Measurements from ENCODE around the gene ZNF511. TPM values are rescaled to one million over a fixed set of nuclear protein-coding genes. Genes with fewer than 3 reads are reported as not detected.

ZNF511 gene
- total RNA-seq, 2 donors from 2014 or later = 52.8 to 74.2 TPM

DNA sequence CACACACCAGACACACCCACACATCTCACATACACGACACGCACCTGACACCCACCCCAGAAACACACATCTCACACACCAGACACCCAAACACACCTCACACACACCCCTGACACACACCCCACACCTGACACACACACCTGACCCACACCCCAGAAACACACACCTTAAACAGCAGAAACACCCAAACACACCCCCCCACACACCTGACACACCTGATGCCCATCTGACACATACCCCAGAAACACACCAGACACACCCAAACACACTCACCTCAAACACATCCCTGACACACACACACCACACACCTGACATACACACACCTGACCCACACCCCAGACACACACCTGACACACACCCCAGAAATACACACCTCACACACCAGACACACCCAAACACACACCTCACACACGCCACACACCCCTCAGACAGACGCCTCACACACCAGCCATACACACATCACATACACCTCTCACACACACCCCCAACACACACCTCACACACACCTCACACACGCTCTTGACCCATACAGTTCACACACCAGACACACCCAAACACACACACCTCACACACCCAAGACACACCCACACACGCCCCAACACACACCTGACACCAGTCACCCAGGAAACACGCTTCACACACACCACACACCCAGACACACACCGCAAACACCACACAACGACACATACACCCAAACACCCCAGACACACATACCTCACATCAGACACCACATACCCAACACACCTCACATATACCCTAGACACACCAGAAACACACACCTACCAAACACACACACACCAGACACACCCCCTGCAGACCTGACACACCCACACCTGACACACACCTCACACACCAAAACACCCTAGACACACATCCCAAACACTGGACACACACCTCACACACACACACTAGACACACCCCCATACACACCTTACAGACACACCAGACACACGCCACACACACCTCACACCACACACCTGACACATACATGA lies 29.7 kb downstream of the ZNF511 start:
- Mint-ChIP-seq H3K9me3 (no peaks in the 10 kb centered on the region), H3K36me3 (ENCODE audit: low read depth) (no peaks in the 10 kb centered on the region), H3K4me3 (no peak overlapping the region), H3K27me3 (peaks cover 3% of the 10 kb centered on the region), H3K4me1 (no peaks in the 10 kb centered on the region), H3K27ac (no peak overlapping the region)
- no peak for ATAC-seq (replicated peaks)

DNA sequence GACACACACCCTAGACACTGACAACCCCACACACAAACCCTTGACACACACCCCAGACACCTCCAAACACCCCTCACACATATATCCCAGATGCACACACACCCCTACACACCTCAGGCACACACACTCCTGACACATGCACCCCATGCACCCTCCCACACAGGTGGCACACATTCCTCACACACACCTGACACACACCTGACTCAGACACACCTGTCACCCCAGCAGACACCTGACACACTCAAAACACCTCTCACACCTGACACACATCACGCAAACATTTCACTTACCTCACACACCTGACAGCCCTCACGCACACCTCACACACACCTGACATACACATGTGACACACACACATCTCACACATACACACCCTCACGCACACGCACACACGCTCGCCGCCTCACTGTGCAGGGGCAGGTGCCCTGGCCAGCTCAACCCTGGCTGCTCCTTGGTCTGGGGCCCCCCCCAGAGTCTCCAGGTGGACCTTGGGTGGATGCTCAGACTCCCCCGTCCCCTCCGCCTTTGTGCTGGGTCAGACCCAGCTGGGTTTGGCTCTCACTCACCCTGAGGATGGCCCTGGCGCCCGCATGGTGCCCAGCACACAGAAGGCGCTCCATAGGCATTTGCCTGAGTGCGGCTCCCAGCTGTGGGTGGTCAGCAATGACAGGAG lies 31.1 kb downstream of the ZNF511 start:
- no peak overlapping the region for H3K27ac Mint-ChIP-seq
- peaks cover 8% of the 10 kb centered on the region for H3K27me3 Mint-ChIP-seq
- no peak overlapping the region for H3K4me3 Mint-ChIP-seq
- H3K9me3 Mint-ChIP-seq = no peaks in the 10 kb centered on the region
- ATAC-seq (replicated peaks) = no peak
- no peaks in the 10 kb centered on the region for H3K36me3 Mint-ChIP-seq (ENCODE audit: low read depth)
- H3K4me1 Mint-ChIP-seq = no peaks in the 10 kb centered on the region

DNA sequence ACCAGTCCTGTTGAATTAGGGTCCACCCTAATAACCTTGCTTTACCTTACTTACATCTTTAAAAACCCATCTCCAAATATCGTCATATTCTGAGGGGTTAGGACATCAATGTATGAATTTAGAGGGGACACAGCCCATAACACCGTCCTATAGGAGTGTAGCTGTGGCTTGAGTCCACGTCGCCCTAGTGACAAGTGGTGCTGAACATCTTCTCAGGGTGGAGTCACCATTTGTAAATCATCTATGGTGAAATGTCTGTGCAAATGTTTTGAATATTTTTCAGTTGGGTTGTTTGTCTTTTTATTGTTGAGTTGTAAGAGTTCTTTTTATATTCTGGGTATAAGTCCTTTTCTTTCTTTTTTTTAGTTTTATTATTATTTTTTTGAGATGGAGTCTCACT lies 33.3 kb downstream of the ZNF511 start:
- Mint-ChIP-seq H3K27ac (no peak overlapping the region), H3K9me3 (no peaks in the 10 kb centered on the region), H3K4me3 (no peak overlapping the region), H3K36me3 (ENCODE audit: low read depth) (no peaks in the 10 kb centered on the region), H3K4me1 (no peaks in the 10 kb centered on the region), H3K27me3 (peaks cover 17% of the 10 kb centered on the region)
- ATAC-seq (replicated peaks) = no peak

DNA sequence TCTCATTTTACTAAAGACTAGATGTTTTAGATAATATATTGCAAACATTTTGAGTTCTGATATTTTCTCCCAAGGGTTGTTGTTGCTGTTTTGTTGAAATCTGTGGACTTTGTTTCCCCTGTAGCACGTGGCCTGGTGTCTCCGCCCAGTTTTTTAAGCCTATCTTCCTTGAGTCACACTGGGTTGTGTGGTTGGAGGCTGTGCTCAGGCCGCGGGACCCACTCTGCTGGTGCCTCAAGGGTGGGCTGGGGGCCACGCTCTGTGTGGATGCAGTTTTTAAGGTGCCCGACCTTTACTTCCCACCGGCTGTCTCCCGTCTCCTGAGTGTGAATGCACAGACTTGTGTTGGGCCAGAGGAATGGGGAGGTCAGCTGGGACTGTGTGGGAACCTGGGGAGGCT lies 34.2 kb downstream of the ZNF511 start:
- no peaks in the 10 kb centered on the region for H3K4me1 Mint-ChIP-seq
- H3K27ac Mint-ChIP-seq = no peak overlapping the region
- ATAC-seq (replicated peaks) = no peak
- H3K4me3 Mint-ChIP-seq = no peak overlapping the region
- H3K27me3 Mint-ChIP-seq = peaks cover 17% of the 10 kb centered on the region
- H3K9me3 Mint-ChIP-seq = no peaks in the 10 kb centered on the region
- H3K36me3 Mint-ChIP-seq (ENCODE audit: low read depth) = no peaks in the 10 kb centered on the region

DNA sequence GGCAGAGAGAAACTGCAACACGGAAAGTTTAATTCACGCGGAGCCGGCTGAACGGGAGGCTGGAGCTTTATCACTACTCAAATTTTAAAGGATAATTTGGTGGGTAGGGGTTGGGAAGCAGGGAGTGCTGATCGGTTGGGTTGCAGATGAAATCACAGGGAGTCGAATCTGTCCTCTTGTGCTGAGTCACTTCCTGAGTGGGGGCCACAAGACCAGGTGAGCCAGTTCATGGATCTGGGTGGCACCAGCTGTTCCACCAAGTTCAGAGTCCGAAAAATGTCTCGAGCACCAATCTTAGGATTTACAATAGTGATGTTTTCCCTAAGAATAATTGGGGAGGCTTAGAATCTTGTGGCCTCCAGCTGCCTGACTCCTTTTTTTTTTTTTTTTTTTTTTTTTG lies 34.8 kb downstream of the ZNF511 start:
- Mint-ChIP-seq H3K4me3 (no peak overlapping the region), H3K27ac (no peak overlapping the region), H3K36me3 (ENCODE audit: low read depth) (no peaks in the 10 kb centered on the region), H3K9me3 (no peaks in the 10 kb centered on the region), H3K4me1 (no peaks in the 10 kb centered on the region), H3K27me3 (peaks cover 17% of the 10 kb centered on the region)
- ATAC-seq (replicated peaks) = no peak

DNA sequence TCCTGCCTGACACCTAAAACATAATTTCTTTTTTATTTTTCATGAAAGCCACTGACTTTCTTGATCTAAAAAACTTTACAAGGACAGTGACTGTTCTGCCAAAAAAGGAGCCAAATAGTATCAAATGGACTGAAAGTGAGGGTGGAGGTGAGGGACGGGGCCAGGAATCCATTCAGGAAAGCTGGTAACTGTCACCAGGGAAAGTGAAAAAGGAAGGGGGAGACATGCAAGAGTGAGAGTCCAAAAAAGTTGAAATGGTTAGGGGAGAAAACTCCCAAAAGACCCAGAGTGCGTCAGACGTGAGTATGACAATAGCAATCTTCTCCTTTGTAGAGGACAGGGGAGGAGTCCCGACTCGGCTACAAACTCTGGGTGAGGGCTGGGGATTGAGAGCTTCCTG lies 35.5 kb downstream of the ZNF511 start:
- Mint-ChIP-seq H3K9me3 (no peaks in the 10 kb centered on the region), H3K27ac (no peak overlapping the region), H3K4me3 (no peak overlapping the region), H3K4me1 (peaks cover 4% of the 10 kb centered on the region), H3K27me3 (peaks cover 22% of the 10 kb centered on the region), H3K36me3 (ENCODE audit: low read depth) (no peaks in the 10 kb centered on the region)
- no peak for ATAC-seq (replicated peaks)

DNA sequence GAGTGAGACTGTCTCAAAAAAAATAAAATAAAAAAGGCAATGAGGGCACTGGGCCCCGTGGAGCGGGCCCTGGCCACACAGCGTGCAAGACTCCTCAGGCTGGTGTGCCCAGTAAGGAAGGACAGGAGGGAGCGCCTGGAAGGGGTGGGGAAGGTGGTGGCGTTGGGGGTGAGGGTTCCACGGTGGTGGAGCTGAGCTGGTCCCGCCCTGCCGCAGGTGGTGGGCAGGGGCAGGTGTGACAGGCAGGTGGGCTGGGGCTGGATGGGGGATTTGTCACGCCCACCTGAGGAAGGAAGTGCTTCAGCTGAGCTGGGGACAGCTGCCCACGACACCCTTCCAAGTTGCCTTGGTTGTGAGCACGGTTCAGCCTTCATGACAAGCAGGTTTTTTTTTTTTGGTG lies 37.7 kb downstream of the ZNF511 start:
- peaks cover 6% of the 10 kb centered on the region for H3K4me1 Mint-ChIP-seq
- H3K4me3 Mint-ChIP-seq = no peak overlapping the region
- no peaks in the 10 kb centered on the region for H3K36me3 Mint-ChIP-seq (ENCODE audit: low read depth)

DNA sequence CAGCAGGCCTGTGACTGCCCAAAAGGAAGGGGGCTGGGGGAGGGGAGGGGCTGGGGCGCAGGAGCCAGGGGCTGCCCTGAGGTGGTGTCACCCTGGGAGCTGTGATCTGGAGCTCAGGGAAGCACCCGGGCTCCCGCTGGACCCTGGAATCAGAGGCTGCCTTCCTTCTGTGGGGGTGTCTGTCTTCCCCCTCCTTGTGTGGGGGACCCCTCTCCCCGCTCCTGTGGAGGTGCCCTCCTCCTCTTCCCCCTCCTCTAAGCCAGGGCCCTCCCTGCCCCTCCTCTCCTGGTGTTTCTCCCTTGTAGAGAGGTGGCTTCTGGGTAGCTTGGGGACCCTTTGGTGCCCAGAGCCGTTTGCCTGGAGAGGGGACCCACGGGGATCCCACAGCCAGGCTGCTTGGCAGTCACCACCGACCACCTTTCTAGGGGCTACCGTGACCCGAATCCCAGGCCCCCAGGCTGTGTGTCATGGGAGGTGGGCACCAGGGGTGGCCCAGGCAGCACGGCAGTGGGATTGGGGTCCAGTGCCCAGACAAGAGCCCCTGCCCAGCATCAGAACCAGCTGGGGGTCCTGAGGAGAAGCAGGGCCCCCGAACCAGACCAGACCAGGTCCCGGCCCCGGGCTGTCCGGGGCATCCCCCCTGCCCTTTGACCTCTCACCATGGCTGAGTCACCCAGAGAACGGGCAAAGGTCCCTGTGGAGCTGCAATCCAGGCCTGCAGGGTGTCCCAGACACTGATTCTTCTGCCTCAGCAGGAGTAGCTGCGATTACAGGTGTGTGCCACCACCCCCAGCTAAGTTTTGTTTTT lies 39.2 kb downstream of the ZNF511 start:
- no peak overlapping the region for H3K27ac Mint-ChIP-seq
- no peak overlapping the region for H3K4me3 Mint-ChIP-seq
- no peaks in the 10 kb centered on the region for H3K36me3 Mint-ChIP-seq (ENCODE audit: low read depth)
- ATAC-seq (replicated peaks) = no peak
- no peaks in the 10 kb centered on the region for H3K9me3 Mint-ChIP-seq
- H3K4me1 Mint-ChIP-seq = peaks cover 6% of the 10 kb centered on the region
- H3K27me3 Mint-ChIP-seq = peaks cover 20% of the 10 kb centered on the region

More for the DNA sequence above, 37.7 kb downstream of the ZNF511 start:
- H3K27ac Mint-ChIP-seq = no peak overlapping the region
- peaks cover 23% of the 10 kb centered on the region for H3K27me3 Mint-ChIP-seq
- no peak for ATAC-seq (replicated peaks)
- H3K9me3 Mint-ChIP-seq = no peaks in the 10 kb centered on the region

DNA sequence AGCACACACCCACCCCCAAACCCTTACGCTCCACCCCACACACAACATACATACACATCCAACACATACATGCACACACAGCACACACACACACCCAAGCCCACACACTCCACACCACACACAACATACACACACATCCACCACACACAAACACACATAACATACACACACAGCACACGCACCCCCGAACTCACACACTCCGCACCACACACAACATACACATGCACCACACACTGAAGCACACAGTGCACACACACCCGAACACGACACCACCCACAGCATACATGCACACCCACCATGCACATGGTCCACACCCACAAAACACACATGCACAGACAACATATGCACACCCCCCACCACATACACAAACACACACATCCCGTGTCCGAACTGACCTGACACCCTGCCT lies 40.5 kb downstream of the ZNF511 start:
- peaks cover 19% of the 10 kb centered on the region for H3K27me3 Mint-ChIP-seq
- ATAC-seq (replicated peaks) = no peak
- no peaks in the 10 kb centered on the region for H3K36me3 Mint-ChIP-seq (ENCODE audit: low read depth)
- peaks cover 6% of the 10 kb centered on the region for H3K4me1 Mint-ChIP-seq
- H3K27ac Mint-ChIP-seq = no peak overlapping the region
- no peaks in the 10 kb centered on the region for H3K9me3 Mint-ChIP-seq
- no peak overlapping the region for H3K4me3 Mint-ChIP-seq

DNA sequence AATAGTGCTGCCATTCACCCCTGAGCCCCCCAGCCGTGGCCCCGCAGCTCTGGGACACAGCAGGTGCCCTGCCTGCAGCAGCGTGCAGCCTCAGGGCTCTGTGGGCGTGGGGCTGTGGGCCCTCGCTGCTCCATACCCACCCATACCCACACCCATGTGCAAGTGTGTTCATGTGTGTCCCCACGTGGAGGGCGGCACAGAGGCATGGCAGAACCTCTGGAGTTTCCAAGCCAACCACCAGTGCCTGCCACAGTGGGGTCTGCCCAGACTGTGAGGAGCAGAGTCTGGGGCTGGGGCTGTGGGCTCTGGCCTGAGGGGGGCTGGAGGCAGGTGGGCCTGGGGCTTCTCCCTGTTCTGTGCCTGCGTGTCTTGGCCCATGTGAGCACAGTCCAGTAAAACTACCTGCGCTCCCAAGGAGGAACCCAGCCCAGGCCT lies 40.9 kb downstream of the ZNF511 start:
- no peaks in the 10 kb centered on the region for H3K36me3 Mint-ChIP-seq (ENCODE audit: low read depth)
- no peak overlapping the region for H3K4me3 Mint-ChIP-seq
- ATAC-seq (replicated peaks) = no peak
- H3K27ac Mint-ChIP-seq = no peak overlapping the region
- H3K4me1 Mint-ChIP-seq = peaks cover 6% of the 10 kb centered on the region
- no peaks in the 10 kb centered on the region for H3K9me3 Mint-ChIP-seq
- peaks cover 17% of the 10 kb centered on the region for H3K27me3 Mint-ChIP-seq

DNA sequence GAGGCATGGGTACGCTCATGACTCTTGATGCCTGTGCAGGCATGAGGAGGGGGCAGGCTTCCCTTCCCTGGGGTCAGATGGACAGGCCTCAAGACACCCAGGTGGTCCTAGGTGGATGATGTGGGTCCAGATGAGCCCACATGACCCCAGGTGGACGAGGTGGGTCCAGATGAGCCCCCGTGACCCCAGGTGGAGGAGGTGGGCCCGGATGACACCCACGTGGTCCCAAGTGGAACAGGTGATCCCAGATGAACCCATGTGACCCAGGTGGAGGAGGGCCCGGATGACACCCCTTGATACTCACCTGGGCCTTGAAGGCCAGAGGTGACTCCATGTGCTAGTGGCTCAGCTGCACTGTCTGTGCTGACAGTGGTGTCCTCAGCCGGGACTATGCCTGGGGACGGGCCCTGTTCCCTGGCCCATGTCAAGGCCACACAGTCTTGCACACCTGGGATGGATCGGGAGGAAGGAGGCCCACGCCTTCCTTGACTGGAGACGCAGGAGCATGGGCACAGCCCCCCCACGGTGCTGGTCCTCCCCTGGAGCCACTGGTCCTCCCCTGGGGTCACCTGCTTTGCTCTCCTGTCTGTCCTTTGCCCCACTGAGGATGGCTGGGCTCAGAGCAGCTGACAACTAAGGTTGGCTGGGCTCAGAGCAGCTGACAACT lies 41.7 kb downstream of the ZNF511 start:
- peaks cover 11% of the 10 kb centered on the region for H3K27me3 Mint-ChIP-seq
- no peak overlapping the region for H3K27ac Mint-ChIP-seq
- ATAC-seq (replicated peaks) = no peak

DNA sequence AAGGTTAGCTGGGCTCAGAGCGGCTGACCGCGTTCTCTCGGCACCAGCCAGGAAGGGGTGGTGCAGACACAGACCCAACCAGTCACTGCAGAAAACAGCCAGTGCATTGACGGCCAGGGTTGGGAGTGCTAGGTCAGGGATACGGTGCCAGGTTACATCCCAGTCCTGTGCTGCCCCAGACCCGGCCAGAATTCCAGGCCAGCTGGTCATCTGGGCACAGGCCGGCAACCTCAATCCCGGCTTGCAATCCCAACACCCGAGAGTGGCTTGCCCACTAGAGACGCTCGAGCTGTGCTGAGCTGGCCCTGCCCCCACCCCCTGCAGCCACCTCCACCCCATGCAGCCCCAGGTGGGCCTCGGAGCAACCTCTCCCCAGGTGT lies 42.2 kb downstream of the ZNF511 start:
- no peak overlapping the region for H3K27ac Mint-ChIP-seq
- H3K9me3 Mint-ChIP-seq = no peaks in the 10 kb centered on the region
- no peak overlapping the region for H3K4me3 Mint-ChIP-seq
- H3K36me3 Mint-ChIP-seq (ENCODE audit: low read depth) = no peaks in the 10 kb centered on the region
- no peak for ATAC-seq (replicated peaks)
- peaks cover 6% of the 10 kb centered on the region for H3K4me1 Mint-ChIP-seq
- H3K27me3 Mint-ChIP-seq = peaks cover 6% of the 10 kb centered on the region

More for the DNA sequence above, 41.7 kb downstream of the ZNF511 start:
- no peaks in the 10 kb centered on the region for H3K9me3 Mint-ChIP-seq
- no peak overlapping the region for H3K4me3 Mint-ChIP-seq
- H3K4me1 Mint-ChIP-seq = peaks cover 6% of the 10 kb centered on the region
- no peaks in the 10 kb centered on the region for H3K36me3 Mint-ChIP-seq (ENCODE audit: low read depth)

DNA sequence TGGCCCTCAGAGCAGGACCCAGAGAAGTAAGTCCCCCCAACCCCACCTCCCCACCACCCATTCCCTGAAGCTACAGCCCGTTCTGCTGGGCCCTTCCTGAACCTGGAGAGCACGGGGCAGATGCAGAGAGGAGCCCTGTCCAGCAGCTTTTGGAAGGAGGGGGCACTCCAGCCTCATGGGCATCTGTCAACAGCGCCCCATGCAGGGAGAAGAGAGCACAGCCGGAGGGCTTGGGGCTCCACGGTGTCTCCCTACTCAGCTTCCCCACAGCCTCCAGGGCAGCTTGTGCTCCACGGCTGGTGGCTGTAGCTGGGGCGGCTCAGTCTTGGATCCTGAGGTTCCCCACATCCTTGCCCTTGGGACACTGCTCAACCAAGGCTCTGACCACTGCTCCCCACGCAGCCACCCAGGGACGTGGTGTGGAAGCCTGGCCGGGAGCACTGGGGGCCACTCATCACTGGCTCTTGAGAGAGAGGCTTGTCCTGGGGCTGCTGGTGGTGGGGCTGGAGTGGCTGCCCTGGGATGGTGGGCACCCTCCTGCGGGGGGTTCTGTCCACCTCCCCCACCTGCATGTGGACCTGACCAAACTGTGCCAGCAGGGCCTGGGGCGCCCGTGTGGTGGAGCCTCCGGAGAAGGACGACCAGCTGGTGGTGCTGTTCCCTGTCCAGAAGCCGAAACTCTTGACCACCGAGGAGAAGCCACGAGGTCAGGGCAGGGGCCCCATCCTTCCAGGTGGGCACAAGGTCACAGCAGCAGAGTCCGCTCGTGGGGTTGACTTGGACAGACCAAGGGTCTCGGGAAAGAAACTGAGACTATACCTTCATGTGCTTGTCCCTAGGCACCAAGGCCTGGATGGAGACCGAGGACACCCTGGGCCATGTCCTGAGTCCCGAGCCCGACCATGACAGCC lies 42.9 kb downstream of the ZNF511 start:
- Mint-ChIP-seq H3K9me3 (no peaks in the 10 kb centered on the region), H3K4me3 (no peak overlapping the region), H3K27ac (no peak overlapping the region), H3K4me1 (peaks cover 6% of the 10 kb centered on the region), H3K27me3 (peaks cover 6% of the 10 kb centered on the region), H3K36me3 (ENCODE audit: low read depth) (no peaks in the 10 kb centered on the region)
- ATAC-seq (replicated peaks) = no peak

Data from activated T-helper 17 cell treated with anti-CD3 and anti-CD28 coated beads, Interleukin-2, amount 50 U/mL, for 72 hours (primary cell).